ENCODE measurements around the gene POLR3G.

GRCh38 chr5:90533794-90534193 is 59.1 kb downstream of the POLR3G start:
- TF ChIP-seq CTCF (IDR thresholded peaks at IDR 0.05; ENCODE audit: low read depth, low read length) = no peak
- TF ChIP-seq EZH2phosphoT487 (IDR thresholded peaks at IDR 0.05; ENCODE audit: low read depth) = no peak
